ENCODE measurements around the gene FXR2.

Gene FXR2

GRCh38 chr17:7569571-7569970 lies 45.1 kb downstream of the FXR2 start:
- DNase-seq: no peak

GRCh38 chr17:7563115-7563869 lies 51.4 kb downstream of the FXR2 start:
- DNase-seq: no peak

GRCh38 chr17:7562208-7562605 lies 52.5 kb downstream of the FXR2 start:
- DNase-seq: no peak

- no peak for DNase-seq
Observed at GRCh38 chr17:7561589-7562207, 53.0 kb downstream of the FXR2 start, which contains the start of gene SENP3. TSS of gene SENP3 (plus strand) at chr17:7561919. CDS start at chr17:7563077, 1,158 bp downstream.

GRCh38 chr17:7561028-7561575 lies 53.6 kb downstream of the FXR2 start:
- DNase-seq: peak; percentile 5

- DNase-seq: no peak
Observed at GRCh38 chr17:7560172-7561027, 54.3 kb downstream of the FXR2 start.

GRCh38 chr17:7559320-7560171 lies 55.2 kb downstream of the FXR2 start:
- no peak for DNase-seq

- no peak for DNase-seq
Observed at GRCh38 chr17:7558544-7559319, 56.0 kb downstream of the FXR2 start, which contains the start of gene TNFSF13. TSS of gene TNFSF13 (plus strand) at chr17:7558750. CDS start at chr17:7559040, 290 bp downstream.

- no peak for DNase-seq
Observed at GRCh38 chr17:7557775-7558543, 56.7 kb downstream of the FXR2 start.

- no peak for DNase-seq
Observed at GRCh38 chr17:7557147-7557764, 57.4 kb downstream of the FXR2 start.

- no peak for DNase-seq
Observed at GRCh38 chr17:7556627-7557026, 58.1 kb downstream of the FXR2 start.

GRCh38 chr17:7555320-7555948 lies 59.3 kb downstream of the FXR2 start:
- no peak for DNase-seq

- no peak for DNase-seq
Observed at GRCh38 chr17:7553356-7553755, 61.3 kb downstream of the FXR2 start.

GRCh38 chr17:7552621-7553051 lies 62.1 kb downstream of the FXR2 start:
- DNase-seq: no peak

- no peak for DNase-seq
Observed at GRCh38 chr17:7551396-7551795, 63.3 kb downstream of the FXR2 start.

GRCh38 chr17:7550344-7550743 lies 64.4 kb downstream of the FXR2 start:
- no peak for DNase-seq

- no peak for DNase-seq
Observed at GRCh38 chr17:7549401-7550055, 65.2 kb downstream of the FXR2 start.

GRCh38 chr17:7548585-7549400 lies 65.9 kb downstream of the FXR2 start, which contains the start of gene TNFSF12:
TSS of gene TNFSF12 (plus strand) at chr17:7549058. CDS start at chr17:7549154, 96 bp downstream.
- DNase-seq: no peak

All from NCI-H1417 treated with DMSO at 0.1 percent for 48 hours (cell line).